HEK293 (cell line): ENCODE measurements around the gene SHMT2.

Source experiments
- ZNF843 ChIP-seq: fragments of 450-650 bp; formaldehyde crosslinking; IDR thresholded peaks from 2 replicates; pipeline ENCODE4 v1.5.1; 2016; ENCODE audit warnings: missing biosample characterization, missing genetic modification characterization
- TF ChIP-seq, protein P1 (sequence below): fragments of 450-650 bp; formaldehyde crosslinking; IDR thresholded peaks from 2 replicates; pipeline ENCODE4 v1.5.1; 2016; ENCODE audit warnings: missing biosample characterization, missing genetic modification characterization, low read depth

DNA sequence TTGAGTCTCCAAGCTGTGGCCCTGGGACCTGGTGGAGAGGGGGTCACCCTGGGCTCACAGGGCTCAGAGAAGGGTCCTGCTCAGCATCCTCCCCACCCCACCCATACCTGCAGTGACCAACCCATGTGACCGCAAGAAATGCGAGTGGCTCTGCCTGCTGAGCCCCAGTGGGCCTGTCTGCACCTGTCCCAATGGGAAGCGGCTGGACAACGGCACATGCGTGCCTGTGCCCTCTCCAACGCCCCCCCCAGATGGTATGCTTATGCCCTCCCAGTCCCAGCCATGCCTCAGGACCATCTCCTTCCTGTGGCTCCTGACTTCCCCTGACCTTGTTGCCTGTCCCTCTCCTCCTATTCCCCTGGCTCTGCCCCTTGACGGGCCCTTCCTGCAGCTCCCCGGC lies 19.6 kb upstream of the SHMT2 start:
- no peak for TF ChIP-seq ZNF843
- TF ChIP-seq, protein P1, sequence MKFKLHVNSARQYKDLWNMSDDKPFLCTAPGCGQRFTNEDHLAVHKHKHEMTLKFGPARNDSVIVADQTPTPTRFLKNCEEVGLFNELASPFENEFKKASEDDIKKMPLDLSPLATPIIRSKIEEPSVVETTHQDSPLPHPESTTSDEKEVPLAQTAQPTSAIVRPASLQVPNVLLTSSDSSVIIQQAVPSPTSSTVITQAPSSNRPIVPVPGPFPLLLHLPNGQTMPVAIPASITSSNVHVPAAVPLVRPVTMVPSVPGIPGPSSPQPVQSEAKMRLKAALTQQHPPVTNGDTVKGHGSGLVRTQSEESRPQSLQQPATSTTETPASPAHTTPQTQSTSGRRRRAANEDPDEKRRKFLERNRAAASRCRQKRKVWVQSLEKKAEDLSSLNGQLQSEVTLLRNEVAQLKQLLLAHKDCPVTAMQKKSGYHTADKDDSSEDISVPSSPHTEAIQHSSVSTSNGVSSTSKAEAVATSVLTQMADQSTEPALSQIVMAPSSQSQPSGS (tag by site-specific recombination): no peak
